ENCODE measurements around the gene FHDC1.

Gene FHDC1

GRCh38 chr4:153023139-153023538 is 87.0 kb downstream of the FHDC1 start:
- FAIRE-seq (no peak), DNase-seq (ENCODE audit: extremely low spot score, insufficient read length, low read depth) (no peak)

- DNase-seq (ENCODE audit: extremely low spot score, insufficient read length, low read depth) = no peak
- FAIRE-seq = no peak
Measured at GRCh38 chr4:153023692-153024394, 87.7 kb downstream of the FHDC1 start.

GRCh38 chr4:153024466-153024865 is 88.3 kb downstream of the FHDC1 start:
- DNase-seq (ENCODE audit: extremely low spot score, insufficient read length, low read depth) (no peak), FAIRE-seq (no peak)

GRCh38 chr4:153025406-153025805 is 89.3 kb downstream of the FHDC1 start:
- DNase-seq (ENCODE audit: extremely low spot score, insufficient read length, low read depth) = no peak
- no peak for FAIRE-seq

- no peak for FAIRE-seq
Measured at GRCh38 chr4:153026591-153027346, 90.6 kb downstream of the FHDC1 start.

GRCh38 chr4:153027866-153028265 is 91.7 kb downstream of the FHDC1 start:
- no peak for DNase-seq (ENCODE audit: extremely low spot score, insufficient read length, low read depth)
- FAIRE-seq = no peak

More at GRCh38 chr4:153026591-153027346, 90.6 kb downstream of the FHDC1 start:
- no peak for DNase-seq (ENCODE audit: extremely low spot score, insufficient read length, low read depth)

GRCh38 chr4:153028535-153028934 is 92.4 kb downstream of the FHDC1 start:
- FAIRE-seq (no peak), DNase-seq (ENCODE audit: extremely low spot score, insufficient read length, low read depth) (no peak)

All from GM18507 (cell line).